Measurements from ENCODE around the gene GPR61.

DNA sequence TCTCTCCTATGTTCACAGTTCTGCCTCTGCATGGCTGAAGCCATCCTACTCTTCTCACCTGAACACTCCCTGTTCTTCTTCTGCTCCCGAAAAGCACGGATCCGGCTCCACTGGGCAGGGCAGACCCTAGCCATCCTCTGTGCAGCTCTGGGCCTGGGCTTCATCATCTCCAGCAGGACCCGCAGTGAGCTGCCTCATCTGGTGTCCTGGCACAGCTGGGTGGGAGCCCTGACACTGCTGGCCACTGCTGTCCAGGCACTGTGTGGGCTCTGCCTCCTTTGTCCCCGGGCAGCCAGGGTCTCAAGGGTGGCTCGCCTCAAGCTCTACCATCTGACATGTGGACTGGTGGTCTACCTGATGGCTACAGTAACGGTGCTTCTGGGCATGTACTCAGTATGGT lies 43.9 kb upstream of the GPR61 start:
- TF ChIP-seq POLR2AphosphoS5 (IDR thresholded peaks at IDR 0.05; ENCODE audit: low read depth) = no peak
- TF ChIP-seq, protein P1, sequence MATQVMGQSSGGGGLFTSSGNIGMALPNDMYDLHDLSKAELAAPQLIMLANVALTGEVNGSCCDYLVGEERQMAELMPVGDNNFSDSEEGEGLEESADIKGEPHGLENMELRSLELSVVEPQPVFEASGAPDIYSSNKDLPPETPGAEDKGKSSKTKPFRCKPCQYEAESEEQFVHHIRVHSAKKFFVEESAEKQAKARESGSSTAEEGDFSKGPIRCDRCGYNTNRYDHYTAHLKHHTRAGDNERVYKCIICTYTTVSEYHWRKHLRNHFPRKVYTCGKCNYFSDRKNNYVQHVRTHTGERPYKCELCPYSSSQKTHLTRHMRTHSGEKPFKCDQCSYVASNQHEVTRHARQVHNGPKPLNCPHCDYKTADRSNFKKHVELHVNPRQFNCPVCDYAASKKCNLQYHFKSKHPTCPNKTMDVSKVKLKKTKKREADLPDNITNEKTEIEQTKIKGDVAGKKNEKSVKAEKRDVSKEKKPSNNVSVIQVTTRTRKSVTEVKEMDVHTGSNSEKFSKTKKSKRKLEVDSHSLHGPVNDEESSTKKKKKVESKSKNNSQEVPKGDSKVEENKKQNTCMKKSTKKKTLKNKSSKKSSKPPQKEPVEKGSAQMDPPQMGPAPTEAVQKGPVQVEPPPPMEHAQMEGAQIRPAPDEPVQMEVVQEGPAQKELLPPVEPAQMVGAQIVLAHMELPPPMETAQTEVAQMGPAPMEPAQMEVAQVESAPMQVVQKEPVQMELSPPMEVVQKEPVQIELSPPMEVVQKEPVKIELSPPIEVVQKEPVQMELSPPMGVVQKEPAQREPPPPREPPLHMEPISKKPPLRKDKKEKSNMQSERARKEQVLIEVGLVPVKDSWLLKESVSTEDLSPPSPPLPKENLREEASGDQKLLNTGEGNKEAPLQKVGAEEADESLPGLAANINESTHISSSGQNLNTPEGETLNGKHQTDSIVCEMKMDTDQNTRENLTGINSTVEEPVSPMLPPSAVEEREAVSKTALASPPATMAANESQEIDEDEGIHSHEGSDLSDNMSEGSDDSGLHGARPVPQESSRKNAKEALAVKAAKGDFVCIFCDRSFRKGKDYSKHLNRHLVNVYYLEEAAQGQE (IDR thresholded peaks at IDR 0.05; ENCODE audit: insufficient replicate concordance, low read depth) = no peak

Measured in HL-60 (cell line).